Measurements from ENCODE around the gene SLC25A14.

SLC25A14 gene

GRCh38 chrX:130385520-130385919 is 45.8 kb downstream of the SLC25A14 start, which contains the start of gene GPR119:
GPR119 (minus strand) TSS chrX:130385674; CDS start chrX:130385447, 227 bp downstream.
- no peak for DNase-seq

DNA sequence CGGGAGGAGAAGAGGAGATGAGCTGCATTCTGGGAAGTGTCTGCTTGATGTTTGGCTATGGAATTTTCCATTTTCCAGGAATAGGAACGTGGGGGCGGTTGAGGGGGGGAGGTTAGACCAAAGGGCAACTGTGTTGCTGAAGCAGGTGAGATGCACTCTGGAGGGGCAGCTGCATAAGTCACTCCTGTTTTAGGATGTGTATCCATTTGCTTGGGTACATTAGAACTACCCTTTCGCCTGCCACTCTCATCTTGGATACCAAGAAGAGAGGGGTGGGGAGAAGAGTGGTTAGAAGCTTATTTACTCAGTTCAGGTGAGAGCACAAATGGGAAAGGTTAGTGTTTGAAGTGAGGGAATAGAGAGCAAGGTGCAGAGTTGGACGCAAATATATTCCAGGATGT is 46.7 kb downstream of the SLC25A14 start:
- no peak for DNase-seq

- DNase-seq, result no peak
Observed at GRCh38 chrX:130393451-130394074, 53.8 kb downstream of the SLC25A14 start.

DNA sequence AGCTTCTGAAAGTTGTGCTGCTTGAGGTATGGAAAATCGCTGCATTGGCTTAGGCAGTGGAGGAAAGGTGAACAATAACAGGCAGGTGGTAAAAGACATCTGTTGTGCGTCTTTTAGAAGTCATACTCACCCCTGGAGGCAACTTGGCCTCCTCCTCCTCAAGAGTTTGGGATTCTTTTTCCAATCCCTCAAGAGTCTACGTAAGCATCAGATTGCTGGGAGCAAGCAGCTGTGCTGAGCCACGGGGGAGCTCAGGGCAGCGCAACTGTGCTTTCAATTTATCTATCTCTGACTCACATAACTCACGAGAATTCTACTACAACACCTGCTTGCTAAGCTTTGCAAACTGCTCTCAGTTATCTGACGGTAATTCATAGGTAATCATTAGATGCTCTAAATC is 55.6 kb downstream of the SLC25A14 start:
- DNase-seq, result no peak

GRCh38 chrX:130401415-130402207 is 61.9 kb downstream of the SLC25A14 start, which contains the start of gene RBMX2:
RBMX2 (plus strand) TSS chrX:130401987; CDS start chrX:130402033, 46 bp downstream.
- DNase-seq, result peak; percentile 78

GRCh38 chrX:130402208-130402684 is 62.5 kb downstream of the SLC25A14 start:
- DNase-seq, result no peak

GRCh38 chrX:130413415-130413814 is 73.7 kb downstream of the SLC25A14 start:
- no peak for DNase-seq

DNA sequence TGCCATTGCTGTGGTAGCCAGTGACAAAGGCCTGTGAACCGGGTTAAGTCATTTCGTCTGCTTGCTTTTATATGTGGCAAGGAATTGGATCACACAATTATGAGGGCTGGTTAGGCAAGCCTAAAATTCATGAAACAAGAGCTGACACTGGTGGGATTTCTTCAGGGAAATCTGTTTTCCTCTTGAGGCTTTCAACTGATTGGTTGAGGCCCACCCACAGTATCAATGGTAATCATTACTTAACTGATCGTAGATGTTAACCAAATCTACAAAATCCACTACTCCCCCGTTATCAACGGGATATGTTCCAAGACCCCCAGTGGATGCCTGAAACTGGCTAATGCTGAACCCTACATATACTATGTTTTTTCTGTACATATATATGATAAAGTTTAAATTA is 75.1 kb downstream of the SLC25A14 start:
- DNase-seq, result no peak

GRCh38 chrX:130415201-130415600 is 75.5 kb downstream of the SLC25A14 start:
- peak; percentile 4 for DNase-seq

DNA sequence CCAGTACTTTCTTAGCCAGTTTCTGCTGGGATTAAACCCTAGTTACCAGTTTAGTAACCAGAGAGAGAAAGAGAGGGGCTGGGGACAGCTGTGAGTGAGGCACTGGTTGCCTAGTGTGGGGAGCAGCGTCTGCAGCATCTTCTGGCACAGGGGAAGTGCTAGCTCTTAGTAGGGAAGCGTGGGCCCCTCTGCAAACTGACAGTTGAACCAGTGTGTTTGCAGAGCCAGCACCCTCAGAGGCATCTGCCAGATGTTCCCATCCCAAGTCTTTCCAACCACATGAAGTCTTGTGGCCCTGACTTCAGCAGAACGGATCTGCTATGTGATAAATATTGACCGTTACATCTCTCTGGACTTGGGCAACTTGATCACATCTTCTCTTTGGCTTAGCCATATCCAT is 77.1 kb downstream of the SLC25A14 start:
- DNase-seq, result no peak

DNA sequence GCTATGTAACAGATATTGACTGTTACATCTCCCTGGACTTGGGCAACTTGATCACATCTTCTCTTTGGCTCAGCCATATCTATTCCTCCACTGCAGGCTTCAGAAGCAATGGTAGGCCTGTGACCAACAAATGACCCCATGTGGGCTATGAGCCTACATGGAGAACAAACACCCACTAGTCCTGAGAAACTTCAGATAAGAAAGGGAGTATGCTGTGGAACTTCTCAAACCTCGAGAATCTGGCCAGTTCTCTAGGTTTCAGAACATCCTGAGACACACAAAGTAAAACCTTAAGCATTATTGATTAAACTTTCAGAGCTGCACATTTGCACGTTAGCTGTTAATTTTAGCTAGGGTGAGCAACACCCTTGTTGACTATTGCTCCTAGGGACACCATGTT is 78.3 kb downstream of the SLC25A14 start:
- DNase-seq, result no peak

- DNase-seq, result no peak
Observed at GRCh38 chrX:130418740-130419139, 79.0 kb downstream of the SLC25A14 start.

DNA sequence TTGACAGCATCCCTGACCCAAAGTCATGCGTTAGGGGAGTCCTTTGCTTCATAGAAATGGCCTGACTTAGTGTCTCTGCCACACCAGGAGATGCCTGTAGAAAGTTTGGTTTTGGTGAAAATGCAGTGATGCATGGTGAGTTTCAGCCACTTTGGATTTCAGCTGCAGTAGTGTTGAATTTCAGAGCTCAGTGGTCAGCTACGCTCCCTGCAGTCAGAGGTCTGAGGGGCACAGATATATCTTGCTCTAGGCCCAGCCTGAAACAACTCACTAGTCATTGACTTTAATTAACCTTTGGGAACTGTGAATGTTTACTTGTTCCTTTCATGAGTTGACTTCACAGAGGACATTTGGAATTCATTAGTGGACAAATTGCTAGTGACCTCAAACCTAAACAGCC is 79.5 kb downstream of the SLC25A14 start:
- DNase-seq, result no peak

All from CD4-positive, alpha-beta T cell treated with Interleukin-17A for 1 hour (primary cell).